DOHH2 (cell line): ENCODE measurements around the gene CACNG1.

Experiments used
- H3F3A ChIP-seq: fragments of 200-600 bp; sonication (generic), shearing (Covaris generic); 2 replicates; pipeline ENCODE4 v1.6.0; 2016; ENCODE audit warnings: antibody characterized with exemption, mild to moderate bottlenecking; ENCODE audit not compliant: control insufficient read depth, insufficient read depth
- H3K27ac ChIP-seq: fragments of 200-600 bp; sonication (generic); 2 replicates; pipeline ENCODE4 v1.5.1; 2014; ENCODE audit warnings: low read depth, mild to moderate bottlenecking, low read length, moderate library complexity
- H3K27me3 ChIP-seq: fragments of 200-600 bp; sonication (generic); 2 replicates; pipeline ENCODE4 v1.6.1; 2014; ENCODE audit warnings: mild to moderate bottlenecking, low read length, mixed read lengths; ENCODE audit not compliant: control insufficient read depth
- H3K36me3 ChIP-seq: fragments of 200-600 bp; sonication (generic); 2 replicates; pipeline ENCODE4 v1.6.1; 2014; ENCODE audit warnings: mild to moderate bottlenecking, low read length, moderate library complexity, mixed read lengths; ENCODE audit not compliant: control insufficient read depth
- H3K4me1 ChIP-seq: fragments of 200-600 bp; sonication (generic); 2 replicates; pipeline ENCODE4 v1.6.1; 2014; ENCODE audit warnings: mild to moderate bottlenecking, low read length, mixed read lengths; ENCODE audit not compliant: control insufficient read depth
- H3K4me2 ChIP-seq: fragments of 200-600 bp; sonication (generic); 2 replicates; pipeline ENCODE4 v1.6.0; 2014; ENCODE audit warnings: mild to moderate bottlenecking, low read length, moderate library complexity
- H3K4me3 ChIP-seq: fragments of 200-600 bp; sonication (generic); 2 replicates; pipeline ENCODE4 v1.5.1; 2014; ENCODE audit warnings: mild to moderate bottlenecking, low read length, mixed read lengths
- H3K79me2 ChIP-seq: fragments of 200-600 bp; sonication (generic); 2 replicates; pipeline ENCODE4 v1.6.1; 2014; ENCODE audit warnings: mild to moderate bottlenecking, low read length, mixed read lengths; ENCODE audit not compliant: control insufficient read depth
- H3K9me2 ChIP-seq: fragments of 200-600 bp; sonication (generic); replicated peaks from 2 replicates; pipeline ENCODE4 v1.6.1; 2014; ENCODE audit warnings: mild to moderate bottlenecking, low read length, mixed read lengths; ENCODE audit not compliant: control insufficient read depth
- H3K9me3 ChIP-seq: fragments of 200-600 bp; sonication (generic); 2 replicates; pipeline ENCODE4 v1.6.1; 2014; ENCODE audit warnings: antibody characterized with exemption, low read length, mixed read lengths; ENCODE audit not compliant: control insufficient read depth, insufficient read depth
- H4K20me1 ChIP-seq: fragments of 200-600 bp; sonication (generic); 2 replicates; pipeline ENCODE4 v1.6.0; 2014; ENCODE audit warnings: low read depth, mild to moderate bottlenecking, antibody characterized with exemption, low read length, moderate library complexity; ENCODE audit not compliant: control insufficient read depth, insufficient read depth
- CTCF ChIP-seq: fragments of 200-600 bp; sonication (generic); IDR thresholded peaks from one replicate; pipeline ENCODE4 v1.5.1; 2014; ENCODE audit warnings: antibody characterized with exemption, mild to moderate bottlenecking, low read depth, low read length; ENCODE audit not compliant: poor library complexity, severe bottlenecking
- EZH2phosphoT487 ChIP-seq: fragments of 200-600 bp; sonication (generic); IDR thresholded peaks from 2 replicates; pipeline ENCODE4 v1.6.1; 2017; ENCODE audit warnings: borderline replicate concordance, mild to moderate bottlenecking, antibody characterized with exemption, low read length, moderate library complexity, mixed read lengths

CACNG1 gene

GRCh38 chr17:67080804-67081203 lies 36.5 kb downstream of the CACNG1 start:
- TF ChIP-seq EZH2phosphoT487 = no peak
- no peak for TF ChIP-seq CTCF
- Histone ChIP-seq H3K27ac (no peak overlapping the region), H3K4me2 (no peak overlapping the region), H3K9me3 (no peaks in the 10 kb centered on the region), H3K27me3 (no peaks in the 10 kb centered on the region), H3F3A (no peaks in the 10 kb centered on the region), H3K4me3 (no peak overlapping the region), H3K4me1 (peaks cover 34% of the 10 kb centered on the region), H3K9me2 (no peaks in the 10 kb centered on the region), H4K20me1 (no peaks in the 10 kb centered on the region), H3K36me3 (peaks cover 32% of the 10 kb centered on the region), H3K79me2 (no peaks in the 10 kb centered on the region)

- no peak for TF ChIP-seq CTCF
- TF ChIP-seq EZH2phosphoT487 = no peak
- H3K36me3 ChIP-seq = peaks cover 40% of the 10 kb centered on the region
- H3K79me2 ChIP-seq = no peaks in the 10 kb centered on the region
- H4K20me1 ChIP-seq = no peaks in the 10 kb centered on the region
- H3K27me3 ChIP-seq = no peaks in the 10 kb centered on the region
- H3K9me2 ChIP-seq = no peaks in the 10 kb centered on the region
- H3K4me3 ChIP-seq = no peak overlapping the region; the same call in 1 of the 2 replicates
- H3K27ac ChIP-seq = peak overlapping the region; percentile 9; the same call in 1 of the 2 replicates
- H3F3A ChIP-seq = no peaks in the 10 kb centered on the region
- H3K4me2 ChIP-seq = peak overlapping the region; percentile 53
- peaks cover 34% of the 10 kb centered on the region for H3K4me1 ChIP-seq
- H3K9me3 ChIP-seq = no peaks in the 10 kb centered on the region
These were observed 37.8 kb downstream of the CACNG1 start for GRCh38 chr17:67082107-67082506.

GRCh38 chr17:67085406-67085805 lies 41.1 kb downstream of the CACNG1 start:
- no peak for TF ChIP-seq CTCF
- TF ChIP-seq EZH2phosphoT487 = no peak
- H4K20me1 ChIP-seq = no peaks in the 10 kb centered on the region
- no peaks in the 10 kb centered on the region for H3F3A ChIP-seq
- peaks cover 39% of the 10 kb centered on the region for H3K36me3 ChIP-seq
- no peak overlapping the region for H3K4me2 ChIP-seq
- H3K4me3 ChIP-seq = no peak overlapping the region
- no peaks in the 10 kb centered on the region for H3K9me2 ChIP-seq
- peaks cover 34% of the 10 kb centered on the region for H3K4me1 ChIP-seq
- H3K27ac ChIP-seq = no peak overlapping the region
- no peaks in the 10 kb centered on the region for H3K9me3 ChIP-seq
- no peaks in the 10 kb centered on the region for H3K27me3 ChIP-seq
- no peaks in the 10 kb centered on the region for H3K79me2 ChIP-seq
